HG02610 (cell line): Measurements from ENCODE around the gene POU2F3.

Source experiments
- ATAC-seq: cut with Tn5 transposase; IDR thresholded peaks from one replicate; pipeline ENCODE4 v1.9.1; 2021; ENCODE audit warnings: mild to moderate bottlenecking, moderate library complexity; ENCODE audit not compliant: unreplicated experiment

POU2F3 gene

GRCh38 chr11:120210626-120211521 lies 29.1 kb upstream of the POU2F3 start, which contains the start of gene OAF:
OAF (plus strand) TSS chr11:120211032; CDS start chr11:120211280, 248 bp downstream.
- peak; percentile 81 for ATAC-seq

GRCh38 chr11:120211522-120212258 lies 28.2 kb upstream of the POU2F3 start:
- no peak for ATAC-seq

GRCh38 chr11:120212259-120212878 lies 27.6 kb upstream of the POU2F3 start:
- no peak for ATAC-seq

- no peak for ATAC-seq
These were observed 27.0 kb upstream of the POU2F3 start for GRCh38 chr11:120212926-120213325.

- ATAC-seq = no peak
These were observed 25.4 kb upstream of the POU2F3 start for GRCh38 chr11:120214581-120214980.

- ATAC-seq = no peak
These were observed 24.3 kb upstream of the POU2F3 start for GRCh38 chr11:120215634-120216033.

- ATAC-seq = no peak
These were observed 23.4 kb upstream of the POU2F3 start for GRCh38 chr11:120216426-120217102.

- ATAC-seq = no peak
These were observed 22.4 kb upstream of the POU2F3 start for GRCh38 chr11:120217526-120217925.

- no peak for ATAC-seq
These were observed 21.8 kb upstream of the POU2F3 start for GRCh38 chr11:120217941-120218694.

GRCh38 chr11:120218695-120219033 lies 21.3 kb upstream of the POU2F3 start:
- ATAC-seq = no peak

GRCh38 chr11:120219232-120219937 lies 20.6 kb upstream of the POU2F3 start:
- ATAC-seq = no peak

GRCh38 chr11:120219938-120220746 lies 19.8 kb upstream of the POU2F3 start:
- ATAC-seq = no peak

- no peak for ATAC-seq
These were observed 19.2 kb upstream of the POU2F3 start for GRCh38 chr11:120220747-120221037.

- no peak for ATAC-seq
These were observed 18.7 kb upstream of the POU2F3 start for GRCh38 chr11:120221115-120221752.

- no peak for ATAC-seq
These were observed 17.0 kb upstream of the POU2F3 start for GRCh38 chr11:120222916-120223315.

GRCh38 chr11:120223793-120224192 lies 16.1 kb upstream of the POU2F3 start:
- ATAC-seq = no peak

GRCh38 chr11:120224361-120224760 lies 15.6 kb upstream of the POU2F3 start:
- no peak for ATAC-seq
